ENCODE data around the gene PITX1.

The PITX1 gene

DNA sequence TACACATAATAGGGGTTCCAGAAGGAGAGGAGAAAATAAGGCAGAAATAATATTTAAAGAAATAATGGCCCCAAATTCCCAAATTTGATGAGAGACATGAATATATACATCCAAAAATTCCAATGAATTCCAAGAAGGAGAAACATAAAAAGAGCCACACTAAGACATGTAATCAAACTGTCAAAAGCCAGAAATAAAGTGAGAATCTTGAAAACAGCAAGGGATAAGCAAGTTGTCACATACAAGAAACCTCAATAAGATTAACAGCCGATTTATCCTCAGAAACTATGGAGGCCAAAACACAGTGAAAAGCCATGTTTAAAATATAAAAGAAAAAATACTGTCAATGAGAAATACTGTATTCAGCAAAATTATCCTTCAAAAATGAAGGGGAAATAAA lies 51.8 kb downstream of the PITX1 start:
- peaks cover 3% of the 10 kb centered on the region for H3K36me3 Mint-ChIP-seq (ENCODE audit: low read depth)
- peaks cover 2% of the 10 kb centered on the region for H3K27me3 Mint-ChIP-seq (ENCODE audit: low read depth)
- H3K4me3 Mint-ChIP-seq, result no peak overlapping the region
- DNase-seq (ENCODE audit: low spot score), result no peak
- H3K4me1 Mint-ChIP-seq (ENCODE audit: low read depth), result no peaks in the 10 kb centered on the region
- no peak overlapping the region for H3K27ac Mint-ChIP-seq
- H3K9me3 Mint-ChIP-seq, result peaks cover 45% of the 10 kb centered on the region

DNA sequence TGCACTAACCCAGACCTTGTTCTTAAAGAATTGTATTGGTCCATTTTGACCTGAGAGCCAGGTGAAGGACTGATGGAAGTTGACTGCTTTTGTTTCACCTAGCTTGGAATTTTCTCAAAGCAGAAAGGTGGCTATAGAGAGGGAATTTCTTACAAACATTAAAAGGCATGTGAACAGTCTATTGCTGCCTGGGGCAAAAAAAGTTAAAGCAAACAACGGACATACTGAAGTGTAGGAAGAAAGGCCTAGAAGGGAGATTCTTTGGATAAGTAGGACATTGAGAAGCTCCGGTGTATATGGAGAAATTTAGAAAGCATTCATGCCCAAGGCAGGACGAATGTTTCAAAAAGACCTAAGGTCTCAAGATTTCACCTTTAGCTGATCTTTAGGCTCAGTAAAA lies 54.6 kb downstream of the PITX1 start:
- Mint-ChIP-seq H3K4me1 (ENCODE audit: low read depth) (no peaks in the 10 kb centered on the region), H3K27me3 (ENCODE audit: low read depth) (no peaks in the 10 kb centered on the region), H3K4me3 (no peak overlapping the region), H3K27ac (no peak overlapping the region), H3K9me3 (peaks cover 48% of the 10 kb centered on the region), H3K36me3 (ENCODE audit: low read depth) (peaks cover 11% of the 10 kb centered on the region)
- DNase-seq (ENCODE audit: low spot score), result no peak
